ENCODE data around the gene TMEM132A. TPM values are rescaled to one million over a fixed set of nuclear protein-coding genes. Genes with fewer than 3 reads are reported as not detected.

TMEM132A gene
- total and polyA plus RNA-seq, 2 donors (not counting 1 experiment from before 2014, with no cell fraction given), result 6.9 to 13.2 TPM

- Histone ChIP-seq H3K27ac (ENCODE audit: insufficient read depth, low read length) (no peak overlapping the region), H3K4me2 (ENCODE audit: extremely low read depth, insufficient read depth, low read length) (no peak overlapping the region), H3K27me3 (ENCODE audit: control insufficient read depth, insufficient read depth, low read length) (peaks cover 4% of the 10 kb centered on the region), H3K36me3 (ENCODE audit: control insufficient read depth, insufficient read depth, low read length) (peaks cover 11% of the 10 kb centered on the region), H4K20me1 (ENCODE audit: control insufficient read depth, extremely low read depth, insufficient read depth, low read length) (no peaks in the 10 kb centered on the region), H2AFZ (ENCODE audit: low read length) (no peak overlapping the region), H3K79me2 (ENCODE audit: control insufficient read depth, insufficient read depth, low read length) (peaks cover 20% of the 10 kb centered on the region), H3K9me3 (ENCODE audit: control insufficient read depth, insufficient read depth, low read depth, low read length) (no peaks in the 10 kb centered on the region), H3K9ac (ENCODE audit: insufficient read depth, low read length) (no peak overlapping the region), H3K4me3 (replicated peaks in 1 of 4; ENCODE audit: control extremely low read depth in 1 of 4, insufficient read depth in 1 of 4, low read depth in 3 of 4, low read length in 4 of 4) (no peak overlapping the region), H3K4me1 (ENCODE audit: control insufficient read depth, extremely low read depth, insufficient read depth, low read length) (peaks cover 12% of the 10 kb centered on the region)
- no peak for TF ChIP-seq EZH2 (IDR thresholded peaks at IDR 0.05; ENCODE audit: low read length, missing control alignments)
- TF ChIP-seq, protein P1, sequence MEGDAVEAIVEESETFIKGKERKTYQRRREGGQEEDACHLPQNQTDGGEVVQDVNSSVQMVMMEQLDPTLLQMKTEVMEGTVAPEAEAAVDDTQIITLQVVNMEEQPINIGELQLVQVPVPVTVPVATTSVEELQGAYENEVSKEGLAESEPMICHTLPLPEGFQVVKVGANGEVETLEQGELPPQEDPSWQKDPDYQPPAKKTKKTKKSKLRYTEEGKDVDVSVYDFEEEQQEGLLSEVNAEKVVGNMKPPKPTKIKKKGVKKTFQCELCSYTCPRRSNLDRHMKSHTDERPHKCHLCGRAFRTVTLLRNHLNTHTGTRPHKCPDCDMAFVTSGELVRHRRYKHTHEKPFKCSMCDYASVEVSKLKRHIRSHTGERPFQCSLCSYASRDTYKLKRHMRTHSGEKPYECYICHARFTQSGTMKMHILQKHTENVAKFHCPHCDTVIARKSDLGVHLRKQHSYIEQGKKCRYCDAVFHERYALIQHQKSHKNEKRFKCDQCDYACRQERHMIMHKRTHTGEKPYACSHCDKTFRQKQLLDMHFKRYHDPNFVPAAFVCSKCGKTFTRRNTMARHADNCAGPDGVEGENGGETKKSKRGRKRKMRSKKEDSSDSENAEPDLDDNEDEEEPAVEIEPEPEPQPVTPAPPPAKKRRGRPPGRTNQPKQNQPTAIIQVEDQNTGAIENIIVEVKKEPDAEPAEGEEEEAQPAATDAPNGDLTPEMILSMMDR (conservative IDR thresholded peaks at IDR 0.05 in 1 of 2, IDR thresholded peaks at IDR 0.05 in 1 of 2; ENCODE audit: low read depth in 1 of 2, low read length in 2 of 2), result no peak
- DNase-seq (ENCODE audit: low read depth in 2 of 2), result no peak
These were observed 7.5 kb upstream of the TMEM132A start for GRCh38 chr11:60916669-60917206.

DNA sequence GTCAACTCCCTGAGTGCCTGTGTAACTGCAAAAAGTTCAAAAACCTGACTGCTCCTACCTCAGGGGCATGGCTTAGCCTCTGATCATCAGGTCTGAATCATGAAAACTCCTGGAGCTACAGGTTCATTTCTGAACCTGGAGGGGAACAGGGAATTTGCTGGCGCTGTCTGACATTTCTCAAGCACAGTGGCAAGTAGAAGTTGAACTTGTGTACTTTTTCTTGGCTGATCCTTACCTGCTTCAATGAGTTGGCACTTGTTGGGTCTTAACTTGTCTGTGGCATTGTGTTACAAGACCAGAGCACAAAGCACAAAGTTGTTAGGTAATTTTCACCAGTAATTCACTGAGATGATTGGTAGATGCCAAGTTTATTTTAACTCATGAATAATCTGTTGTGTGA is 7.0 kb upstream of the TMEM132A start:
- H3K27me3 ChIP-seq (ENCODE audit: control insufficient read depth, insufficient read depth, low read length), result peaks cover under 1% of the 10 kb centered on the region
- DNase-seq (ENCODE audit: low read depth in 2 of 2), result no peak
- H3K4me2 ChIP-seq (ENCODE audit: extremely low read depth, insufficient read depth, low read length), result no peak overlapping the region
- H3K9ac ChIP-seq (ENCODE audit: insufficient read depth, low read length), result no peak overlapping the region
- no peaks in the 10 kb centered on the region for H4K20me1 ChIP-seq (ENCODE audit: control insufficient read depth, extremely low read depth, insufficient read depth, low read length)
- no peak overlapping the region for H3K27ac ChIP-seq (ENCODE audit: insufficient read depth, low read length)
- H3K79me2 ChIP-seq (ENCODE audit: control insufficient read depth, insufficient read depth, low read length), result peaks cover 20% of the 10 kb centered on the region
- peaks cover 12% of the 10 kb centered on the region for H3K36me3 ChIP-seq (ENCODE audit: control insufficient read depth, insufficient read depth, low read length)
- H3K4me3 ChIP-seq (replicated peaks in 1 of 4; ENCODE audit: control extremely low read depth in 1 of 4, insufficient read depth in 1 of 4, low read depth in 3 of 4, low read length in 4 of 4), result no peak overlapping the region
- no peak overlapping the region for H2AFZ ChIP-seq (ENCODE audit: low read length)
- TF ChIP-seq, protein P1 (conservative IDR thresholded peaks at IDR 0.05 in 1 of 2, IDR thresholded peaks at IDR 0.05 in 1 of 2; ENCODE audit: low read depth in 1 of 2, low read length in 2 of 2), result no peak
- TF ChIP-seq EZH2 (IDR thresholded peaks at IDR 0.05; ENCODE audit: low read length, missing control alignments), result no peak
- H3K4me1 ChIP-seq (ENCODE audit: control insufficient read depth, extremely low read depth, insufficient read depth, low read length), result peaks cover 12% of the 10 kb centered on the region
- no peaks in the 10 kb centered on the region for H3K9me3 ChIP-seq (ENCODE audit: control insufficient read depth, insufficient read depth, low read depth, low read length)

GRCh38 chr11:60918251-60918938 is 5.9 kb upstream of the TMEM132A start:
- H4K20me1 ChIP-seq (ENCODE audit: control insufficient read depth, extremely low read depth, insufficient read depth, low read length), result no peaks in the 10 kb centered on the region
- no peak overlapping the region for H3K27ac ChIP-seq (ENCODE audit: insufficient read depth, low read length)
- no peak overlapping the region for H3K4me3 ChIP-seq (replicated peaks in 1 of 4; ENCODE audit: control extremely low read depth in 1 of 4, insufficient read depth in 1 of 4, low read depth in 3 of 4, low read length in 4 of 4)
- H3K36me3 ChIP-seq (ENCODE audit: control insufficient read depth, insufficient read depth, low read length), result peaks cover 15% of the 10 kb centered on the region
- peaks cover 20% of the 10 kb centered on the region for H3K79me2 ChIP-seq (ENCODE audit: control insufficient read depth, insufficient read depth, low read length)
- no peak for DNase-seq (ENCODE audit: low read depth in 2 of 2)
- H3K9me3 ChIP-seq (ENCODE audit: control insufficient read depth, insufficient read depth, low read depth, low read length), result no peaks in the 10 kb centered on the region
- H3K9ac ChIP-seq (ENCODE audit: insufficient read depth, low read length), result no peak overlapping the region
- H3K27me3 ChIP-seq (ENCODE audit: control insufficient read depth, insufficient read depth, low read length), result no peaks in the 10 kb centered on the region
- H3K4me1 ChIP-seq (ENCODE audit: control insufficient read depth, extremely low read depth, insufficient read depth, low read length), result peaks cover 12% of the 10 kb centered on the region
- TF ChIP-seq EZH2 (IDR thresholded peaks at IDR 0.05; ENCODE audit: low read length, missing control alignments), result no peak
- TF ChIP-seq, protein P1 (conservative IDR thresholded peaks at IDR 0.05 in 1 of 2, IDR thresholded peaks at IDR 0.05 in 1 of 2; ENCODE audit: low read depth in 1 of 2, low read length in 2 of 2), result no peak
- no peak overlapping the region for H3K4me2 ChIP-seq (ENCODE audit: extremely low read depth, insufficient read depth, low read length)
- H2AFZ ChIP-seq (ENCODE audit: low read length), result no peak overlapping the region
